Regular cardiac myocyte (primary cell): ENCODE measurements around the gene AGL. TPM values are rescaled to one million over a fixed set of nuclear protein-coding genes. Genes with fewer than 3 reads are reported as not detected.

Experiments used
- total RNA-seq: library from RNA; depleted of rRNA; stranded (reverse); fragments of >200 nt; gene quantifications from 2 replicates; pipeline ENCODE4 v1.2.3, GENCODE V29; 2014

Gene AGL
- total RNA-seq: 8.1 and 9.9 TPM in 2 replicates

DNA sequence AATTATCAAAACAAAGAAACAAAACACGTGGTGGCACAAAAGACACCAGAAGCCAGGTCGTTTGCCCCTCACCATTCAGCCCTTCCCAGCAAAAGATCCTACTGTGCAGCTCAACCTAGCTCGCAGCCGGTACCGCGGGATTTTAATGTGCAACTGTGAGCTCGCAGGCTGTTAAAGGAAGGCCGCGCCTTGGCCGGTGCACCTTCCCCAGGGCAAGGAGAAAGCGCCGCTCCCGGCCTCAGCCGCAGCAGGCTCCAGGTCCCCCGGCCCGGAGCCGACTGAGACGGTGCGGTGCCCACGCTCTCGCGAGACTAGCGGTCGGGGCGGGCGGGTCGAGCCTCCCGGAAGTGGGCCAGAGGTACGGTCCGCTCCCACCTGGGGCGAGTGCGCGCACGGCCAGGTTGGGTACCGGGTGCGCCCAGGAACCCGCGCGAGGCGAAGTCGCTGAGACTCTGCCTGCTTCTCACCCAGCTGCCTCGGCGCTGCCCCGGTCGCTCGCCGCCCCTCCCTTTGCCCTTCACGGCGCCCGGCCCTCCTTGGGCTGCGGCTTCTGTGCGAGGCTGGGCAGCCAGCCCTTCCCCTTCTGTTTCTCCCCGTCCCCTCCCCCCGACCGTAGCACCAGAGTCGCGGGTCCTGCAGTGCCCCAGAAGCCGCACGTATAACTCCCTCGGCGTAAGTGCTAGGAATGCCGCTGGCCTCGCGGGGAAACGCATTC lies at the start of gene AGL:
Gene AGL, plus strand, starts transcription at position 618 of the 715 bp plus-strand sequence. CDS start 682 bp downstream, outside the sequence.

DNA sequence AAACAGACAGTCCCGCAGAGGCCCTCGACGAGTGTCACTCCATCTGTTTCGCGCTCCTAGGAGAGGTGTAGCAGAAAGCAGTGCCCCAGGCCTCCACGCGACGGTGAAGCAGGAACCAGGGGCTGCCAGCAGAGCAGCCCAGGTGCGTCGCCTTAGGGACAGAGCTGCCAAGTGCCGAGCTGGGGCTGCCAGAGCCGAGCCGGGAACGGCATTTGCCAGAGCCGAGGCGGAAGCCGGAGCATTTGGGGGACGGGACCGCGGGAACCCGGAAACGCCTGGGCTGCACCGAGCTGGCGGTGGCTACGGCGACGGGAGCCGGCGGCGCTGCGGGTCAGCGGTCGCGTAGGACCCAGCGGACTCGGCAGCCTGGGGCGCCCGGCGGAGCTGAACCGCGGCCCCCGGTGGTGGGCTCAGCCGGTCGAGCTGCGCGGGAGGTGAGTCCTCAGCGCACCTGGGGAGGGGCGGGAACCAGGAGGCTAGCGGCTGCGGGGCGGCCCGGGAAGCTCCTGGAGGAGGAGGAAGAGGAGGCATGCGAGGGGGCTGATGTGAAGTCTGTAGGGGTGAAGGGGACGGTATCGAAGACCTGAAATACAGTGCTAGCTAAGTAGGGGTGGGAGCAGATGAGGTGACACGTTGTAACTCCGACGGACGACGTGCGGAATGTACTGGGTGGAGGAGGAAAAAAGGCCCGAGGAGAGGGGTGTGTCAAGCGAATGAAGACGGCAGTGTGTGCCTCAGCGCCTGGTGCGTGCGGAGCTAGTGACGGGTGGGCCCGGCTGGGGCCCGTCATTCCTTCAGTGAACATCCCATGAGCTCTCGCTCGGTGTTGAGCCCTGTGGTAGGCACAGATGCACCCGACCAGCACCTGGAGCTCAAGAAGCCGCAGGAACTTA lies 119.8 kb downstream of the AGL start, which contains the start of gene SLC35A3:
Gene SLC35A3, plus strand, starts transcription at position 268 of the 893 bp plus-strand sequence. CDS start 23,559 bp downstream, outside the sequence.

Other genes starting within 250 kb of the AGL start
- 6.9 and 31.9 TPM in 2 replicates for gene PALMD, start 204.2 kb upstream of the AGL start, total RNA-seq
- gene FRRS1, start 83.7 kb upstream of the AGL start, total RNA-seq: 20.7 and 39.2 TPM in 2 replicates
- 34.4 and 39.9 TPM in 2 replicates for gene SLC35A3, start 119.6 kb downstream of the AGL start, total RNA-seq